NCI-H345 (cell line): Measurements from ENCODE around the gene BRSK2.

ENCODE experiments used
- DNase-seq: peaks from one replicate; lab custom pipeline; 2025; lab: John Stamatoyannopoulos, UW

BRSK2 gene

GRCh38 chr11:1437500-1437899 is 47.8 kb downstream of the BRSK2 start:
- no peak for DNase-seq

- no peak for DNase-seq
These were observed 48.7 kb downstream of the BRSK2 start for GRCh38 chr11:1438261-1438966.

GRCh38 chr11:1438967-1439330 is 49.2 kb downstream of the BRSK2 start:
- DNase-seq: no peak

- DNase-seq: no peak
These were observed 49.6 kb downstream of the BRSK2 start for GRCh38 chr11:1439341-1439740.

GRCh38 chr11:1440066-1440465 is 50.3 kb downstream of the BRSK2 start:
- no peak for DNase-seq

GRCh38 chr11:1440496-1440895 is 50.8 kb downstream of the BRSK2 start:
- no peak for DNase-seq

GRCh38 chr11:1442163-1442562 is 52.4 kb downstream of the BRSK2 start:
- no peak for DNase-seq

GRCh38 chr11:1442807-1443366 is 53.2 kb downstream of the BRSK2 start:
- no peak for DNase-seq

- DNase-seq: no peak
These were observed 54.0 kb downstream of the BRSK2 start for GRCh38 chr11:1443737-1444136.

GRCh38 chr11:1444321-1444720 is 54.6 kb downstream of the BRSK2 start:
- no peak for DNase-seq

GRCh38 chr11:1444823-1445422 is 55.2 kb downstream of the BRSK2 start:
- no peak for DNase-seq

GRCh38 chr11:1445741-1446445 is 56.2 kb downstream of the BRSK2 start:
- no peak for DNase-seq

- no peak for DNase-seq
These were observed 56.9 kb downstream of the BRSK2 start for GRCh38 chr11:1446623-1447022.

- no peak for DNase-seq
These were observed 58.4 kb downstream of the BRSK2 start for GRCh38 chr11:1447845-1448825.

- DNase-seq: no peak
These were observed 59.1 kb downstream of the BRSK2 start for GRCh38 chr11:1448882-1449281.

GRCh38 chr11:1449490-1450243 is 59.9 kb downstream of the BRSK2 start:
- peak; percentile 29 for DNase-seq

GRCh38 chr11:1450344-1450875 is 60.7 kb downstream of the BRSK2 start:
- no peak for DNase-seq

- no peak for DNase-seq
These were observed 61.4 kb downstream of the BRSK2 start for GRCh38 chr11:1450949-1451710.

GRCh38 chr11:1451781-1452470 is 62.2 kb downstream of the BRSK2 start:
- no peak for DNase-seq
